DND-41 (cell line): ENCODE measurements around the gene PDE4D.

Experiments used
- EZH2 ChIP-seq: IDR thresholded peaks from 3 replicates; pipeline ENCODE4 v1.6.1; 2012; ENCODE audit warnings: borderline replicate concordance, low read depth, mild to moderate bottlenecking, moderate library complexity, low read length, inconsistent platforms; ENCODE audit not compliant: severe bottlenecking
- TF ChIP-seq, protein P1 (sequence below): IDR thresholded peaks from 2 replicates; pipeline ENCODE4 v1.5.1; 2012; ENCODE audit warnings: borderline replicate concordance, low read length, moderate library complexity, mild to moderate bottlenecking; ENCODE audit not compliant: poor library complexity, severe bottlenecking; ENCODE audit errors: extremely low read depth

DNA sequence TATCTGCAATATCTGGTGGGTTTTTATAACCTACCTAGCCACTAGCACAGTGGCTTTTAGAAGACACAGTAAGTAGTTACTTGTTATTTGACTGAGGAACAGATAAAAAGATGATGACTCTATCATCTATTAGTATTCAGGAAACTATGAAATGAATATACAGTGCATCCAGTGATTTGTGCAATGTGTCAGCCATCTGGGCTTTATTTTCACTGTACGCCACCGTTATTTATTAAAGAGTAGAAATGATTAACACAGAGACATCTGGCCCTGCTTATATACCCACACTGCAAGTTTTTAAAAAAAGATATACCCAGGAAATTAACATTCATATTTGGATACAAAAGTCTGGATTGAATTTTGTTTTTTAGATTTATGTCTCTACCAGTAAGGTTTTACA, 408.4 kb downstream of the PDE4D start:
- TF ChIP-seq, protein P1, sequence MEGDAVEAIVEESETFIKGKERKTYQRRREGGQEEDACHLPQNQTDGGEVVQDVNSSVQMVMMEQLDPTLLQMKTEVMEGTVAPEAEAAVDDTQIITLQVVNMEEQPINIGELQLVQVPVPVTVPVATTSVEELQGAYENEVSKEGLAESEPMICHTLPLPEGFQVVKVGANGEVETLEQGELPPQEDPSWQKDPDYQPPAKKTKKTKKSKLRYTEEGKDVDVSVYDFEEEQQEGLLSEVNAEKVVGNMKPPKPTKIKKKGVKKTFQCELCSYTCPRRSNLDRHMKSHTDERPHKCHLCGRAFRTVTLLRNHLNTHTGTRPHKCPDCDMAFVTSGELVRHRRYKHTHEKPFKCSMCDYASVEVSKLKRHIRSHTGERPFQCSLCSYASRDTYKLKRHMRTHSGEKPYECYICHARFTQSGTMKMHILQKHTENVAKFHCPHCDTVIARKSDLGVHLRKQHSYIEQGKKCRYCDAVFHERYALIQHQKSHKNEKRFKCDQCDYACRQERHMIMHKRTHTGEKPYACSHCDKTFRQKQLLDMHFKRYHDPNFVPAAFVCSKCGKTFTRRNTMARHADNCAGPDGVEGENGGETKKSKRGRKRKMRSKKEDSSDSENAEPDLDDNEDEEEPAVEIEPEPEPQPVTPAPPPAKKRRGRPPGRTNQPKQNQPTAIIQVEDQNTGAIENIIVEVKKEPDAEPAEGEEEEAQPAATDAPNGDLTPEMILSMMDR, result no peak
- no peak for TF ChIP-seq EZH2
